NCI-H524 (cell line): ENCODE results near the gene MAST4.

Experiments used
- DNase-seq, 2 experiments: peaks; one replicate each; lab custom pipeline; 2025; lab: John Stamatoyannopoulos, UW

MAST4 gene

DNA sequence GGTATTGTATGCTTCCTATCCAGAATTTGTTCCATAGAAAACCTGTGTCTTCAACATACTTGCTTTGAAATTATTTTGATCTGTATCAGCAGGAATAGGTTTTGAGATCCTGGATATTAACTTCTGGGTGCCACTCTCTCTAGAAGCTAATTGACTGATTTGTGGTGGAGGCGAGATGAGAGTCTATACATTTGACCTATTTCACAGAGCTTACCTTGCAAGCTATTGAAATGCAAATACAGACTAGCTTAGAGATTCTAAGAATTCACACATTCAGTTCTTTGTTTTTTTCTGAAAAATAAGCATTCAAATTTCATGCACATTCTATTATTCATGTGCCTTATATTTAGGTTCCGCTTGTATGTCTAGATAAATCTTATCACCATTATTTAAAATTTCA is 246.3 kb downstream of the MAST4 start:
- no peak for DNase-seq

GRCh38 chr5:66843065-66843464 is 246.9 kb downstream of the MAST4 start:
- no peak for DNase-seq

- no peak for DNase-seq
Observed at GRCh38 chr5:66848749-66849641, 252.8 kb downstream of the MAST4 start.

GRCh38 chr5:66849803-66850202 is 253.6 kb downstream of the MAST4 start:
- no peak for DNase-seq

DNA sequence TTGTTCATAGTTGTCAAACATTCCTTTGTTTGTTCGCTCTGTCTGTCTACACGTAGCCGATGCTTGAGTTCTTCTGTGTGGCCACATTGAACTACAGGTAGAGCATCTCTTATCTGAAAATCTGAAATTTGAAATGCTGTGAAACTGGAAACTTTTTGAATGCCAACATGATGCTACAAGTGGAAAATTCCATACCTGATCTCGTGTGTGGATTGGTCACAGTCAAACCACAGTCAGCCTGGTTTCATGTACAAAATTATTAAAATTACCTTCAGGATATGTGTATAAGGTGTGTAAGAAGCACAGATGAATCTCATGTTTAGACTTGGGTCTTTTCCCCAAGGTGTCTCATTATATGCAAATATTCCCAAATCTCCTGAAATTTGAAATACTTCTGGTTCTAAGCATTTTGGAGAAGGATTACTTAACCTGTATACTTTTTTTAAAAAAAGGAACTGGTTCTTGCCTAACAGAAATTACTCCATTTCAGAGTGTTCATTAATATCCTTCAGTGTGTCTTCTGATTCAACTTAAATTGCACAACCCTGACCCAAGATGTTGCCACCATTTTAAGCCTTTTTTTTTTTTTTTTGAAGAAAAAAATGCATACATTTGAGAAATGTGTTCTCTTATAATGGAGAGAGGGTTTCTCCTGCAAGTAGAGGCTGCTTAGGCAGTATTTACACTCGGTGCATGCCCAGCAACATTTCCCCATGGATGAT is 254.3 kb downstream of the MAST4 start:
- DNase-seq: no peak

DNA sequence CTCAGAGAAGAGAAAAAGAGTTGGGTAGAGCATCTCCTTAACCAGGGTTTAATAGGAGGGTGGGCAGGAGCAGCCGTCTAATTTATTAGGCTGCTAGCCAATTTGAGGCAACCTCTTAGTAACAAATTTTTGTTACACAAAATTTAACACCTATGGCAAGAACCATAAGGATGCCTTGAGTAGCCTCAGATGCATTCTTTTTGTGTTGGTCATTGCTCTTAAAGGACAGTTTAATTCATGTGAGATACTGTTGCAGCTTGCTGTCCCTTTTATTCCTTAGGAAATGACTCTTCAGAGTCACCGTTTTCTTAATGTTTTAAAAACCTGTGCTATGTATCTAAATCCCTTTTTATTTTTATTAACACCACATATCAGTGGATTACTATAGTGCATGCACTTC is 255.1 kb downstream of the MAST4 start:
- DNase-seq: no peak

- DNase-seq: no peak
Observed at GRCh38 chr5:66854416-66854815, 258.2 kb downstream of the MAST4 start.

DNA sequence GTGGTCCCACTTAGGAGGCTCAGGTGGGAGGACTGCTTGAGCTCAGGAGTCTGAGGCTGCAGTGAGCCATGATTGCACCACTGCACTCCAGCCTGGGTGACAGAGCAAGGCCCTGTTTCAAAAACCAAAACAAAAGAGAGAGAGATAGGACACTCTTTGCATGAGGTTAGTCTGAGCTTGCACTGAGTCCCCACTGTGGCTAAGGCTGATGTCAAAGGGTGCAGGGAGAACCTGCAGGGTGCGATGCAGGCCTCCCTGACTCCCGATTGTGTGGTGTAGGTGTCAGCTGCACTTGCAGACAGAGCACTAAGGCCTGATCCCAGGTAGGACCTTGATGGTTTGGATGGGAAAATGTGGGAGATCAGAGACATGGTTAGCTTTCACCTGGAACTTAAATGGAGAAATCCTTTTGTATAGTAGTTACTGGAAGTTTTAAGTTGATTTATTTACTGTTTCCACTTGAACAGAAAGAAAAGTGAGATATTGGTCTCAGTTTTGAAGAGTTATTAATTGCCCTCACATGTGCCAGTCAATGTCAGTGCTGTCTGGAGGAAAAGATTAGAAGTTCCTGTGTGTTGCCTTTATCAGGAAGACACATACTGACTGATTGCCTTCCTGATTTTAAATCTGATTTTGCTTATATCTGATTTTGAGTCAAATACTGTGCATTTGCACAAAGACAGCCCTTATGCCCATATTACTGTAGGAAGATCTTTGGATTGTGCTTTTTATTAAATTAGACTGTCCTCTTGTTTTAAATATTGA is 260.0 kb downstream of the MAST4 start:
- no peak for DNase-seq

GRCh38 chr5:66859526-66859925 is 263.3 kb downstream of the MAST4 start:
- DNase-seq: no peak

DNA sequence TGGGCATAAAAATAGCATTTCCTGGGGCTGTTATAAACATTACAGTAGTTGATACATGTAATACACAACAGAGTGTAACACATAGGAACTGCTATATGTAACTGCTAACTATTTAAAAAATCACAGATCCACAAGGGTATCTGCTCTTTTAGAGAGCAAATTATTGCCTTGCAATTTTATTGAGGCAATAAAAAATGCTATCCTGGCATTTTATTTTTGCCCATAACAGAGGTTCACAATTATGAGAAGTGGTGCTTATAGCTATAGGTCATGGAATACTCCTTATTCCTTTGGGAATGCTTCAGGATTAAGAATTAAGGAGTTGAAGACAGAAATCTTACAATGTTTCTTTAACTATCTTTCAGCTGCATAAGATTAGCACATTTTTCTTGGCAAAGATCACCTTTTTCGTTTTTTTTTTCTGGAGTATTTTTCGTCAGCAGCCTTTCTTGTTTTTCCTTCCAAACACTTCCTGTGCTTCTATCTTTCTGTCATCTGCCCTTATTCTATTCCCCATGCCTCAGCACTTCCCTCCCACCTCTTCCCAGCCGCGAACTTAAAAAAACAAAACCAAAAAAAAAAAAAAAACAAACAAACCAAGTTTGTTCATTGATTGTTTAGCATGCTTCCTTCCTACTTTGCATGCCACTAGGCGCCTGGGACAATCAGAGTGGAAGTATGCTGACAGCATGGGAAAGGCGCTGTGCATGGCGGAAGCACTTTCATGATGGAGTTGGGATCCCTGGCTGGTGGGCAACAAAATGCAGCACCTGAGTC is 264.2 kb downstream of the MAST4 start:
- DNase-seq: peak in 1 of 2 experiments; percentile 45

GRCh38 chr5:66861402-66861801 is 265.2 kb downstream of the MAST4 start:
- DNase-seq: no peak

DNA sequence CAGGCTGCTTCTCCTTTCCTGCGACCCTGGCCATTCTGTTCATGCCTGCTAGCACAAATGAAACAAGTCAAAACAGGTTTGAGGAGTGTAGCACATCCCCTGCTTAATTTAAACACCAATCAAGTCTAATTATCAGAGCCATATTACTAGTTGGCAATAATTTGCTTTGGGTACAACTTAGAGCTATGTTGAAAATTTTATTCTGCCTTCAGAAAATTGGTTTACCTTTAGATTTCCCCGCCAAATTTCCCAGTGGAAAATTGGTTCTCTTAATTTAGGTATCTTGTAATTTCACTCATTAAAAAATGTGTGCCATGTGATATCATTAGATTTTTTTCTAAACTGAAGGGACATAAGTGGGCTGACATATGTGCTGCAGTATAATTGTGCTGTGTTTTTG is 265.8 kb downstream of the MAST4 start:
- peak in 1 of 2 experiments; percentile 39 for DNase-seq

DNA sequence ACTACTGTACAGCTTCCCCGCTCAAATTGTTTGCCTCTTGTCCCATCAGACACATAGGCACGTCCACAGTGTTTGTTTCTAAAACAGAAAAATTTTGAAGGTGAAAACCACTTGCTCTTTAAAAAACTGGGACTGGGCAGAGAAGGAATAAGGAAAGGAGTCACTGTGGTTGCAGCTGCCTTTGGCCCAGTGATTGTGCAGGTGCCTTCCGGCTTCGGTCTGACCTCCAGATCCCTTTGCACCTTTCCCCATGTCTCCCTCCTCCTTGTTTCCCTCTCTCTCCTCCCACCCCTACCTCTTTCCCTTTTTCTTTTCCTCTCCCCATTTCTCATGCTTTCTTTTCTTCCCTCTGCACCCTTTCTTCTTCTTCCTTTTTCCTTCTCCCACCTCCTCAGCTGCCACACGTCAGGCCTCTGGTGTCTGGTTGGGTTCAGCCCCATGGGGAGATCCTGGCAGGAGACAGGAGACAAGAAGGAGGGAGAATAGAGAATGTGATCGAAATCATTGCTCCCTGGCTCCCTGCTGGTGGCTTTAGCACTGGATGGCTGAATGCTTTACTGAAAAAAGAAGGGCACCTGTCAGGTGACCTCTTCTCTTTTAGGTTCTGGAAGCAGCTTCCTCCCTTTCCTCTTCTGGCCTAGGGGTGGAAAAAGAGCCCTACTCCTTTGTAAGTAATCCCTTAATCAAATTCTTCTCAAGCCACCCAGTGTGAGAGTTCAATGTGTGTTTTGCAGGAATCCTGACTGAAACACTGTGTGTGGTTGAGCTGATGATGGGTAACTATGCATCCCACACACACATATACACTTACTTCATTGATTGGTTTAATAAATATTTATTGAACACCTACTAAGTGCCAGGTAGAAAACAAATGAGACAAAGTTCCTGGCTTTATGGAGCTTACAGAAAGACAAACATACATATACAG is 267.3 kb downstream of the MAST4 start:
- DNase-seq: no peak

DNA sequence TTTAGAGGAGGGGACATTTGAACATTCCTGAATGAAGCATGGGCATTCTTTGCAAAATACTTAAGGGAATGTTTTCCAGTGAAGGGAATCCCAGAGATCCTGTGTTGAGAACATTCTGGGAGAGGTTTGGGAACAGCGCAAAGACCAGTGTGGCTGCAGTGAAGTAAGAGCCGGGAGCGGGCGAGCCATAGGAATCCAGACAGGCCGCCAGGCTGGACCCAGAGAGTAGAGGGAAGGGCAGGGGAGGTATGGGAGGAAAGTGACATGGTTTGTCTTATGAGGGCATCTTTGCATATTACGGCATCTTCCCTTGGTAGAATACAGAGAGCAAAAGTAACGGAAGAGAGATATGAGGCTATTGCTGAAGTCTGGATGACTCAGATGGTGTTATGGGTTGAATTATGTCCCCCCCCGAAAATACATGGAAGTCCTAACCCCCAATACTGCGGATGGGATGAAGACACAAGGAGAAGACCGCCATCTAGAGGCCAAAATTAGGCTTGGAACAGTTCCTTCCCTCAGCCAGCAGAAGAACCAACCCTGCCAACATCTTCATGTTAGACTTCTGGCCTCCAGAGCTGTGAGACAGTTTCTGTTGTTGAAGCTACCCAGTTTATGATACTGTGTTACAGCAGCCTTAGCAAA is 268.2 kb downstream of the MAST4 start:
- no peak for DNase-seq

DNA sequence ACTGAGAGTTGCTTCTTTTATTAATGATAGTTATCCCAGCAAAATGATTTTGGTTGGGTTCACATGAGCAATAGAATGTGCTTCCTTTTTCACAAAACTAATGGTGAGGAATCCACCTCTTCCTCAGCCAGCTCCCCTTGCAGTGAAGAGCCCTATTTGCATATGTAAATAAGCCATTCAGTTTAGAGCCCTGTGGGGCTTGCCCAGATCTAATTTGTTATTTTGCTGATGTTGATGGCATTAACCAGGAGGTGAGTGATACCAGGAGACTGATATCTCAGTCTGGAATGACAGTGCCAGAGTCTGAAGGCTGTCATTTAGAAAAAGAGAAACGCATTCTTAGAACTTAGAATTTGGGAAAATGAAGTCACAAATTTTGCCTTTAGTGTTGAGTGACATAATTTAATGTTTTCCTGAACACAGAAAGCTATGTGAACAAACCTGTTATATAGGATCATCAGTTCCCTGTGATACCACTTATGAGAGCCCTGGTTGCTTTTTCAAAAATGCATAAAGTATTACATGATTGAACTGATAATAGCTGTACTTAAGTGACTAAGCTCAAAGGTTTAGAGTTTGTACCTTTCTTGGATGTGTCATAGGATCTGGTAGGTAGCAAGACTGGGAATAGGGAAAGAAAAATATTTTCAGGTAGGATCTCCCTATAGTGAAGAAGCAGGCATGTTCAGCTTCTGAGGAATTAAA is 271.6 kb downstream of the MAST4 start:
- DNase-seq: no peak

DNA sequence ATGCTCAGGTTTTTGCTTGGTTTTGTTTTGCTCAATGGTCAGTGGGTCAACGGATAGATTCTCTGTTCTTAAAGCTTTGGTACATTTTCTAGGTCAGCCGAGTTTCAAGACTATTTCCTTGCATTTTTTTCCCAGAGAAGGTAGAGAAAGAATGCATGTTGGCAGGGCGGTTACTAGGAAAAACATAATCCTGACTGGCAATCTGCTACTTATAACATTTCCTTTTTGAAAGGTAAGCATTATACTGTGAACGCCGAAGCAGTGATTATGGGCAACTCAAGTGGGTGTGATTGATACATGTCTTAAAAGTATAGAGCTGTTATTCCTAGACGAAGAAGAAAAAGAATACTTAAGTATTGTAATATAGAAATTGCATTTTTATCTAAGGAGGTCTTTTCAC is 273.2 kb downstream of the MAST4 start:
- DNase-seq: no peak

DNA sequence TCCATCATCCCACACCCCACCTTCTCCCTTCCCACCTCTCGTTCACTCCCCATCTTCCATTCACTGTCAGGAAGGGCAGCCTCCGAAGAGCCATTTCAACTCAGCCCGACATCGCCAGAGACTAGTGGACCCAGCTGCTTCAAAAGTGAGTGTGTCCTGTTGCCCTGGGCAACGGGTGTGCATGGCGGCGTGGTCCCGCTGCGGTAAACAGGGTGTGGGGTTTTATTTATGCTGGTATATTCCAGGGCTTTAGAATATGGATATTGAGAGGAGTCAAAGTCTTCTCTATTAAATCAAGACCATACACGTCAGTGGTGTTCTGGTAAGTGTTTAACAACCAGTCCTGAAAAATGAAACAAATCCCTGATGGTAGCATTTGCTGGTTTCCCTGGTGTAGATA is 274.5 kb downstream of the MAST4 start:
- no peak for DNase-seq

DNA sequence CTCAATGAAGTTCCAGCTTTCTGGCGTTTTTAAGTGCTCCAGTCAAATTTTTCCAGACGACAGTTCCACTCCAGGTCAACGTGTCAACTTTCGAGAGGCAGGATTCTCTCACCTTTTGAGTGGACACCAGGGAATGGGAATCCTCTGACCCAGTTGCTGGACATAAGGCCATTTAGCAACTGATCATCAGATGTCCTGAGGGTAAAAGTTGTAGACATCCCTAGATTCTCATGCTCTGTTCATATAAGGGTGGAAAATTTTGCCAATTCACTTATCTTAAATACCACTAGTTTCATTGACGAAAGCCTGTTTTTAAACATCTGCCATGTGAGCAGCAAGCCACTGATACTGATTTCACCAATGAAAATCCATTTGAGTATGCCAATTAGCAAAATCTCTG is 275.5 kb downstream of the MAST4 start:
- no peak for DNase-seq

- DNase-seq: no peak
Observed at GRCh38 chr5:66872736-66873331, 276.6 kb downstream of the MAST4 start.
